Measurements from ENCODE around the gene PTPRN2. TPM values are rescaled to one million over a fixed set of nuclear protein-coding genes. Genes with fewer than 3 reads are reported as not detected.

PTPRN2 gene
- polyA plus RNA-seq, 1 experiment: 0.02 TPM

DNA sequence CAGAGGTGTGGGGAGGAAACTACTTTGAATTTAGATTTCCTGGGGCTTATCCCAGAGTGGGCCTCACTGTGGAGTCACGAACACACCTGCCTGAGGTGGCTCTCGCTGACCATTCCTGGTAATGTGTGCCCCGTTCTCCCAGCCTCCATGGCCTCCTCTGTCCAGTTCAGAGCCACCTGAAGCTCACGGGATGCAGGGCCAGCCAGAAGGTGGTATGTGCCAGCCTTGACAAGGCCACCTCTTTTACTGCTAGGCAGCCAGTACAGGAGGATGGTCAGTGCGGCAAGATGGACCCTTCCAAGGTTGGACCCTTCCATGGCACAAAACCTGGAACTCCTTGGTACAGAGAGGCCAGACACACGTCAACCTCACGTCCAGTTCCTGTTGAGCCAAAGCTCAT is 1040.5 kb downstream of the PTPRN2 start:
- Histone ChIP-seq H3K27me3 (ENCODE audit: control insufficient read depth, insufficient read depth, low read length) (no peaks in the 10 kb centered on the region), H3K27ac (ENCODE audit: low read depth, low read length) (no peak overlapping the region), H3K9me3 (ENCODE audit: control insufficient read depth, insufficient read depth, low read length) (peaks cover 98% of the 10 kb centered on the region), H3K4me3 (ENCODE audit: low read depth, low read length) (no peak overlapping the region)
- DNase-seq (ENCODE audit: low read depth, low spot score): no peak
- ChIA-PET CTCF (no interaction called here), POLR2A (no interaction called here)
- no peak for TF ChIP-seq CTCF (IDR thresholded peaks at IDR 0.05; ENCODE audit: low read depth, low read length)

DNA sequence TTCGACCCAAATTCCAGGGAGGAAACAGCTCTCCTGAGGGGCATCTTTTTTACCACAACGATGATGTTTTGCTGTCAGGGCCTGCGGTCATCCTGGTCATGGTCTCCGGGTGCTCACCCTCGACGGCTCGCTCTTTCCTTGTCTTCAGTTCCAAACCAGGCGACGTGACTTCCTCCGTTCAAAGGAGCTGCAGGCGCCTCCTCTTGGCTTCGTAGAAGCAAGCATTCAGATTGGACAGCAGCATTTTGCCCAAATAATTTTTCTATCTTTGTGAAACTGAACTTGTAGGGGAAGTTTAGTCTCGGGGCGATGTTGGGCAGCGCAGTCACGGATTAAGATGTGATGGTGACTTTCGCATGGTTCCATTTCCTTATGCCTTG is 1042.0 kb downstream of the PTPRN2 start:
- ChIA-PET CTCF (no interaction called here), POLR2A (no interaction called here)
- Histone ChIP-seq H3K9me3 (ENCODE audit: control insufficient read depth, insufficient read depth, low read length) (peaks cover 98% of the 10 kb centered on the region), H3K4me3 (ENCODE audit: low read depth, low read length) (no peak overlapping the region), H3K27me3 (ENCODE audit: control insufficient read depth, insufficient read depth, low read length) (no peaks in the 10 kb centered on the region), H3K27ac (ENCODE audit: low read depth, low read length) (no peak overlapping the region)
- no peak for TF ChIP-seq CTCF (IDR thresholded peaks at IDR 0.05; ENCODE audit: low read depth, low read length)
- no peak for DNase-seq (ENCODE audit: low read depth, low spot score)

- Histone ChIP-seq H3K27ac (ENCODE audit: low read depth, low read length) (no peak overlapping the region), H3K27me3 (ENCODE audit: control insufficient read depth, insufficient read depth, low read length) (no peaks in the 10 kb centered on the region), H3K4me3 (ENCODE audit: low read depth, low read length) (no peak overlapping the region), H3K9me3 (ENCODE audit: control insufficient read depth, insufficient read depth, low read length) (peaks cover 98% of the 10 kb centered on the region)
- no peak for DNase-seq (ENCODE audit: low read depth, low spot score)
- CTCF ChIA-PET: no interaction called here
- no peak for TF ChIP-seq CTCF (IDR thresholded peaks at IDR 0.05; ENCODE audit: low read depth, low read length)
- POLR2A ChIA-PET: no interaction called here
Measured at GRCh38 chr7:157544980-157545680, 1042.5 kb downstream of the PTPRN2 start.

- CTCF ChIA-PET: no interaction called here
- H3K9me3 ChIP-seq (ENCODE audit: control insufficient read depth, insufficient read depth, low read length): peaks cover 98% of the 10 kb centered on the region
Measured at GRCh38 chr7:157544226-157544625, 1043.4 kb downstream of the PTPRN2 start.

DNA sequence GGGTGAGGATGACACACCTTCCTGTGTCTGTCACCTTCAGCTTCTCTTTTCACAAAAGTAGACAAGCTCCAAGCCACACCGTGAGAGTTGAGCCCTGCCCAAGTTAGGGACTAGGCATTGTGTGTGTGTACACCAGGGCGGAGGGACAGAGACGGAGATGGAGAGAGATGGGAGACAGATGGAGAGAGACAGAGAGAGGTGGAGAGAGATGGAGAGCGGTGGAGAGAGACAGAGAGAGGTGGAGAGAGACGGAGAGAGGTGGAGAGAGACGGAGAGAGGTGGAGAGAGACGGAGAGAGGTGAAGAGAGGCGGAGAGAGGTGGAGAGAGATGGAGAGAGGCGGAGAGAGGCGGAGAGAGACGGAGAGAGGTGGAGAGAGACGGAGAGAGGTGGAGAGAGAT is 1043.8 kb downstream of the PTPRN2 start:
- H3K4me3 ChIP-seq (ENCODE audit: low read depth, low read length): no peak overlapping the region
- POLR2A ChIA-PET: no interaction called here
- H3K27ac ChIP-seq (ENCODE audit: low read depth, low read length): no peak overlapping the region
- no peak for DNase-seq (ENCODE audit: low read depth, low spot score)
- peaks cover 97% of the 10 kb centered on the region for H3K9me3 ChIP-seq (ENCODE audit: control insufficient read depth, insufficient read depth, low read length)
- TF ChIP-seq CTCF (IDR thresholded peaks at IDR 0.05; ENCODE audit: low read depth, low read length): no peak
- no peaks in the 10 kb centered on the region for H3K27me3 ChIP-seq (ENCODE audit: control insufficient read depth, insufficient read depth, low read length)
- CTCF ChIA-PET: no interaction called here

More at GRCh38 chr7:157544226-157544625, 1043.4 kb downstream of the PTPRN2 start:
- Histone ChIP-seq H3K4me3 (ENCODE audit: low read depth, low read length) (no peak overlapping the region), H3K27me3 (ENCODE audit: control insufficient read depth, insufficient read depth, low read length) (no peaks in the 10 kb centered on the region), H3K27ac (ENCODE audit: low read depth, low read length) (no peak overlapping the region)
- DNase-seq (ENCODE audit: low read depth, low spot score): no peak
- POLR2A ChIA-PET: no interaction called here
- TF ChIP-seq CTCF (IDR thresholded peaks at IDR 0.05; ENCODE audit: low read depth, low read length): no peak
